CD4-positive, alpha-beta T cell (primary cell): ENCODE results near the gene SLC17A8. TPM values are rescaled to one million over a fixed set of nuclear protein-coding genes. Genes with fewer than 3 reads are reported as not detected.
A peak's percentile ranks its signal among the peaks of the same experiment; 100 is the strongest.

Source experiments
- ATAC-seq: fragments of 200-7000 bp; cut with Tn5 transposase; one replicate; pipeline ENCODE4 v1.10.0; 2022; ENCODE audit warnings: mild to moderate bottlenecking; ENCODE audit not compliant: poor library complexity
- CTCF ChIA-PET: fragments of 350-600 bp; sonication (Branson Sonifier 250); formaldehyde crosslinking; loops from one replicate; lab custom pipeline; 2021; ENCODE audit warnings: antibody characterized with exemption, inconsistent platforms; lab: Charles Lee
- POLR2A ChIA-PET: fragments of 350-600 bp; sonication (Branson Sonifier 250); formaldehyde crosslinking; loops from one replicate; lab custom pipeline; 2021; ENCODE audit warnings: antibody characterized with exemption, inconsistent platforms; lab: Charles Lee
- DNase-seq, 14 experiments: peaks; one replicate each; pipeline ENCODE4 v3.0.0-alpha.2; 2013 to 2020; ENCODE audit warnings: mixed read lengths in 2 of 14
- H3K27ac ChIP-seq, 2 donors: one replicate each; pipeline versions ENCODE4 v1.5.1 to v1.7.0; 2013; ENCODE audit warnings: low read length in 2 of 2, low read depth in 1 of 2, mild to moderate bottlenecking in 1 of 2
- H3K27me3 ChIP-seq, 2 experiments: 1 replicate in 1 of 2; 2 replicates in 1 of 2; pipeline versions ENCODE4 v1.6.1 to v1.7.0; 2013; ENCODE audit warnings: low read length in 2 of 2, control low read depth in 1 of 2, mild to moderate bottlenecking in 1 of 2, moderate library complexity in 1 of 2; ENCODE audit not compliant: insufficient read depth in 2 of 2, control insufficient read depth in 1 of 2
- H3K36me3 ChIP-seq: one replicate; pipeline ENCODE4 v1.6.1; 2013; ENCODE audit warnings: low read length, control low read depth; ENCODE audit not compliant: insufficient read depth
- H3K4me1 ChIP-seq: one replicate; pipeline ENCODE4 v1.6.1; 2013; ENCODE audit warnings: low read length, control low read depth; ENCODE audit not compliant: insufficient read depth
- H3K4me3 ChIP-seq: one replicate; pipeline ENCODE4 v1.5.1; 2013; ENCODE audit warnings: mild to moderate bottlenecking, low read length, moderate library complexity
- H3K9me3 ChIP-seq, 2 experiments: 1 replicate in 1 of 2; 2 replicates in 1 of 2; pipeline versions ENCODE4 v1.6.1 to v1.7.0; 2013; ENCODE audit warnings: low read length in 2 of 2, mild to moderate bottlenecking in 2 of 2, control low read depth in 1 of 2, moderate library complexity in 1 of 2; ENCODE audit not compliant: control insufficient read depth in 1 of 2, insufficient read depth in 1 of 2
- H3K27ac Mint-ChIP-seq: one replicate; pipeline ENCODE4 v1.8.0; 2020; ENCODE audit warnings: mixed read lengths
- H3K27me3 Mint-ChIP-seq: one replicate; pipeline ENCODE4 v1.8.0; 2021; ENCODE audit warnings: mixed read lengths
- H3K36me3 Mint-ChIP-seq: one replicate; pipeline ENCODE4 v1.8.0; 2021; ENCODE audit warnings: low read depth, mixed read lengths
- H3K4me1 Mint-ChIP-seq: one replicate; pipeline ENCODE4 v1.8.0; 2021; ENCODE audit warnings: low read depth, mixed read lengths
- H3K4me3 Mint-ChIP-seq: one replicate; pipeline ENCODE4 v1.8.0; 2020; ENCODE audit warnings: mild to moderate bottlenecking, mixed read lengths
- H3K9me3 Mint-ChIP-seq: one replicate; pipeline ENCODE4 v1.8.0; 2020; ENCODE audit warnings: mixed read lengths
- CTCF ChIP-seq: fragments of 200-600 bp; IDR thresholded peaks from one replicate; pipeline ENCODE4 v1.8.0; 2022; ENCODE audit warnings: antibody characterized with exemption, mild to moderate bottlenecking
- intact Hi-C, 2 experiments: fragments of 100-400 bp; cut with DNase I in 1 of 2; cut with micrococcal nuclease in 1 of 2; formaldehyde crosslinking; loops; one replicate each; pipeline versions ENCODE4 v1.15.1 to v1.9.0; 2023 to 2025; cut with DNase I, micrococcal nuclease
- total RNA-seq, 174 experiments: library from RNA in 2 of 174; stranded (reverse) in 2 of 174; gene quantifications; one replicate each; pipeline ENCODE4 v1.2.3 and lab custom pipeline; 2021 to 2026

Gene SLC17A8
- total RNA-seq, 2 experiments from 2014 or later = not detected

- Mint-ChIP-seq H3K36me3 (no peaks in the 10 kb centered on the region), H3K27ac (no peak overlapping the region), H3K4me1 (no peaks in the 10 kb centered on the region), H3K27me3 (no peaks in the 10 kb centered on the region), H3K9me3 (no peaks in the 10 kb centered on the region), H3K4me3 (no peak overlapping the region)
- Histone ChIP-seq H3K4me3 (no peak overlapping the region), H3K9me3 (no peaks in the 10 kb centered on the region), H3K27me3 (no peaks in the 10 kb centered on the region), H3K36me3 (no peaks in the 10 kb centered on the region), H3K27ac (no peak overlapping the region), H3K4me1 (no peaks in the 10 kb centered on the region)
- DNase-seq = no peak
- TF ChIP-seq CTCF = no peak
- POLR2A ChIA-PET = no interaction called here
- intact Hi-C loops = no loop called here
- ATAC-seq = no peak
- CTCF ChIA-PET = no interaction called here
These were observed 45.9 kb downstream of the SLC17A8 start for GRCh38 chr12:100402763-100403162.

- Histone ChIP-seq H3K27me3 (no peaks in the 10 kb centered on the region), H3K4me3 (no peak overlapping the region), H3K36me3 (no peaks in the 10 kb centered on the region), H3K9me3 (no peaks in the 10 kb centered on the region), H3K27ac (no peak overlapping the region), H3K4me1 (no peaks in the 10 kb centered on the region)
- POLR2A ChIA-PET = no interaction called here
- no peak overlapping the region for H3K27ac Mint-ChIP-seq
- intact Hi-C loops = no loop called here
- H3K9me3 Mint-ChIP-seq = no peaks in the 10 kb centered on the region
- no peak for ATAC-seq
- H3K4me1 Mint-ChIP-seq = no peaks in the 10 kb centered on the region
- H3K27me3 Mint-ChIP-seq = no peaks in the 10 kb centered on the region
- CTCF ChIA-PET = no interaction called here
- no peak for TF ChIP-seq CTCF
- H3K4me3 Mint-ChIP-seq = no peak overlapping the region
- no peak for DNase-seq
- no peaks in the 10 kb centered on the region for H3K36me3 Mint-ChIP-seq
These were observed 46.6 kb downstream of the SLC17A8 start for GRCh38 chr12:100403446-100403845.

GRCh38 chr12:100404769-100405407, 48.0 kb downstream of the SLC17A8 start:
- no peak overlapping the region for H3K27ac ChIP-seq
- no peak overlapping the region for H3K27ac Mint-ChIP-seq
- H3K4me1 Mint-ChIP-seq = no peaks in the 10 kb centered on the region
- H3K9me3 ChIP-seq = no peaks in the 10 kb centered on the region
- no peaks in the 10 kb centered on the region for H3K9me3 Mint-ChIP-seq
- no peak overlapping the region for H3K4me3 ChIP-seq
- H3K27me3 Mint-ChIP-seq = peaks cover 10% of the 10 kb centered on the region
- H3K4me1 ChIP-seq = no peaks in the 10 kb centered on the region
- intact Hi-C loops = no loop called here
- ChIA-PET CTCF (interaction anchor here (1.1 kb wide), 1 partner anchor 30 kb away, joined by 3 read pairs; no protein-coding TSS in a partner anchor), POLR2A (no interaction called here)
- no peaks in the 10 kb centered on the region for H3K36me3 ChIP-seq
- ATAC-seq (no peak), DNase-seq (peak in 4 of 14 experiments; percentile 4 to 28 (median 15))
- H3K4me3 Mint-ChIP-seq = no peak overlapping the region
- TF ChIP-seq CTCF = peak; percentile 15
- no peaks in the 10 kb centered on the region for H3K36me3 Mint-ChIP-seq
- no peaks in the 10 kb centered on the region for H3K27me3 ChIP-seq
